Sigmoid colon (tissue), 4 donors: Measurements from ENCODE around the gene PTPN11.

Source experiments
- EP300 ChIP-seq, 4 donors: sonication (generic); formaldehyde crosslinking; IDR thresholded peaks; one replicate each; pipeline ENCODE4 v1.6.1; 2017; ENCODE audit warnings: antibody characterized with exemption in 4 of 4
- POLR2A ChIP-seq, 2 donors: fragments of 450-650 bp; IDR thresholded peaks; one replicate each; pipeline ENCODE4 v1.6.1; 2016; ENCODE audit warnings: antibody characterized with exemption in 2 of 2, mild to moderate bottlenecking in 2 of 2, moderate library complexity in 2 of 2
- POLR2AphosphoS5 ChIP-seq, 4 donors: sonication (generic); formaldehyde crosslinking; IDR thresholded peaks; one replicate each; pipeline ENCODE4 v1.6.1; 2017; ENCODE audit warnings: antibody characterized with exemption in 4 of 4
- TF ChIP-seq, protein P1 (sequence below), 4 experiments: fragments of 450-650 bp in 3 of 4; fragments of 200-600 bp in 1 of 4; IDR thresholded peaks; one replicate each; pipeline ENCODE4 v1.5.1; 2016 to 2019; ENCODE audit warnings: antibody characterized with exemption in 4 of 4, mild to moderate bottlenecking in 3 of 4, moderate library complexity in 2 of 4

DNA sequence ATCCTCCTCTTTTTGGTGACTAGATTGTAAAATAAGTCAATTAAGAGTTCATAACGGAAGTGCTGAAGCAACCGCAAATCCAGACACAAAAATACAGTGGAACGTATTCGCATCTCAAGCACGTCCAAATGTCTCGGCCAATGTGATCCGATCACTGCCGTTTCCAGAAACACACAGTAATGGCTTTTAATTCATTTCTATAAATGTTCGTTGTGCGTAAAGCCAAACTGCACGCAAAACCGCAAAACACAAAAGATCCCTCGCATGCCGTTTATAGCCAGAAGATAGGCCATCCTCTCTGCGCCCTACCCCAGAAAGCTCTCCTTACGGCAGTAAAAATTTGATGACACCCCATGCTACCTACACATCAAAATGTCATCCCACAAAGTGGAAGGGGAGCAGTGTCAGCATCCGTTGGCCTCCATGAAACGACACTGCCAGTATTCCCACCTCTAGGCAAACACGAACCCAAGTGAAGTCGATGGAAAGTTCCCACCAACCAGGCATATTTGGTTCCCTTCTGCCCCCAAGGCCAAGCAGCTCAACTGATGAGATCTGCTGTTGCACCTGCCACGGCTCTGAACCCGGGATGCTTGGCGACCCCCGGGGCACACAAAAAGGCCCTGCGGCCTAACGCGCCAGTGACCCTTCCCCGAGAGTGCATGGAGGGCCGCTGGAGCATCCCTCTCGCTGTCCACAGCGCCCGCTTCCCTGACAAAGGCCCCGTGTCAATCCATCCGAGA is 37.9 kb upstream of the PTPN11 start:
- TF ChIP-seq, protein P1, sequence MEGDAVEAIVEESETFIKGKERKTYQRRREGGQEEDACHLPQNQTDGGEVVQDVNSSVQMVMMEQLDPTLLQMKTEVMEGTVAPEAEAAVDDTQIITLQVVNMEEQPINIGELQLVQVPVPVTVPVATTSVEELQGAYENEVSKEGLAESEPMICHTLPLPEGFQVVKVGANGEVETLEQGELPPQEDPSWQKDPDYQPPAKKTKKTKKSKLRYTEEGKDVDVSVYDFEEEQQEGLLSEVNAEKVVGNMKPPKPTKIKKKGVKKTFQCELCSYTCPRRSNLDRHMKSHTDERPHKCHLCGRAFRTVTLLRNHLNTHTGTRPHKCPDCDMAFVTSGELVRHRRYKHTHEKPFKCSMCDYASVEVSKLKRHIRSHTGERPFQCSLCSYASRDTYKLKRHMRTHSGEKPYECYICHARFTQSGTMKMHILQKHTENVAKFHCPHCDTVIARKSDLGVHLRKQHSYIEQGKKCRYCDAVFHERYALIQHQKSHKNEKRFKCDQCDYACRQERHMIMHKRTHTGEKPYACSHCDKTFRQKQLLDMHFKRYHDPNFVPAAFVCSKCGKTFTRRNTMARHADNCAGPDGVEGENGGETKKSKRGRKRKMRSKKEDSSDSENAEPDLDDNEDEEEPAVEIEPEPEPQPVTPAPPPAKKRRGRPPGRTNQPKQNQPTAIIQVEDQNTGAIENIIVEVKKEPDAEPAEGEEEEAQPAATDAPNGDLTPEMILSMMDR (IDR thresholded peaks at IDR 0.05) = no peak
- TF ChIP-seq POLR2A (IDR thresholded peaks at IDR 0.05) = no peak
- TF ChIP-seq POLR2AphosphoS5 (IDR thresholded peaks at IDR 0.05) = no peak
- no peak for TF ChIP-seq EP300 (IDR thresholded peaks at IDR 0.05)
